ENCODE data around the gene MLF2. TPM values are rescaled to one million over a fixed set of nuclear protein-coding genes. Genes with fewer than 3 reads are reported as not detected.

The MLF2 gene
- total and polyA plus RNA-seq, 9 of the 15 experiments (the other 6 are each of a cell fraction or from before 2014, with no cell fraction given), result 11.4 to 190 (median 139) TPM

- intact Hi-C loops (cut with micrococcal nuclease), result no loop called here
- DNase-seq (ENCODE audit: extremely low read depth in 1 of 4, low spot score in 3 of 4) (no peak), ATAC-seq (no peak; the same call in 2 of the 3 replicates), FAIRE-seq (peak; percentile 11)
- WGBS (ENCODE audit: insufficient coverage, low coverage, missing lambda C conversion rate), result 48% methylated on average over 8 of the region's 9 CpGs
- Histone ChIP-seq H3K4me3 (no peak overlapping the region), H2AFZ (ENCODE audit: low read depth, low read length) (peak overlapping the region; percentile 75), H3K9me1 (ENCODE audit: control insufficient read depth, insufficient read depth, low read length) (no peaks in the 10 kb centered on the region), H3K79me2 (ENCODE audit: control insufficient read depth, insufficient read depth, low read length) (no peaks in the 10 kb centered on the region), H3K27me3 (ENCODE audit: control insufficient read depth in 2 of 2, insufficient read depth in 2 of 2, low read length in 2 of 2) (no peaks in the 10 kb centered on the region), H3K9me3 (replicated peaks; ENCODE audit: control insufficient read depth, insufficient read depth, low read depth, low read length) (no peaks in the 10 kb centered on the region), H4K20me1 (replicated peaks; ENCODE audit: control insufficient read depth, insufficient read depth, low read length) (no peaks in the 10 kb centered on the region), H3K27ac (ENCODE audit: extremely low read depth, low read depth, low read length) (no peak overlapping the region), H3K36me3 (ENCODE audit: control insufficient read depth, insufficient read depth, low read length) (no peaks in the 10 kb centered on the region), H3K4me2 (ENCODE audit: insufficient read depth, low read length) (peak overlapping the region; percentile 3; the same call in 1 of the 2 replicates), H3K9ac (ENCODE audit: insufficient read depth in 1 of 2, low read depth in 2 of 2, low read length in 2 of 2) (no peak overlapping the region), H3K4me1 (replicated peaks in 1 of 2; ENCODE audit: control insufficient read depth in 2 of 2, insufficient read depth in 2 of 2, low read length in 2 of 2) (peaks cover 4 to 5% of the 10 kb centered on the region in 2 experiments; a peak in 2 of 5 replicates)
- peak; percentile 47; the same call in 1 of the 2 replicates for TF ChIP-seq SPI1 (IDR thresholded peaks at IDR 0.05; ENCODE audit: borderline replicate concordance, low read depth, low read length)
- TF ChIP-seq POLR2G (IDR thresholded peaks at IDR 0.05; ENCODE audit: low read depth, low read length), result no peak
- no peak for TF ChIP-seq ZNF639 (CRISPR knock-in tag; conservative IDR thresholded peaks at IDR 0.05 in 1 of 2, IDR thresholded peaks at IDR 0.05 in 1 of 2)
- in situ Hi-C loops (cut with MboI), result no loop called here
- BruUV-seq (replicated peaks), result no TSS peak
- CTCF ChIA-PET (ENCODE audit: low intra/inter-chr PET ratio), result no interaction called here
- POLR2A ChIA-PET, result no interaction called here
Measured at GRCh38 chr12:6786416-6787094, 33.6 kb upstream of the MLF2 start.

Data from K562 (cell line).